ENCODE data around the gene REEP2.
A peak's percentile ranks its signal among the peaks of the same experiment; 100 is the strongest.

The REEP2 gene

GRCh38 chr5:138425079-138425478 is 13.8 kb upstream of the REEP2 start:
- Histone ChIP-seq H3K4me3 (ENCODE audit: low read depth, low read length) (no peak overlapping the region), H2BK120ac (ENCODE audit: insufficient read depth, low read length, poor library complexity) (no peak overlapping the region), H3K79me2 (ENCODE audit: control insufficient read depth, insufficient read depth, low read length, poor library complexity) (no peaks in the 10 kb centered on the region), H4K12ac (ENCODE audit: low read depth, low read length) (no peak overlapping the region), H4K8ac (ENCODE audit: low read depth, low read length) (no peak overlapping the region), H3K18ac (ENCODE audit: low read length) (no peak overlapping the region), H3K27me3 (ENCODE audit: insufficient read depth, low read length) (no peaks in the 10 kb centered on the region), H3K4ac (ENCODE audit: low read depth, low read length) (no peak overlapping the region), H3K36me3 (ENCODE audit: control insufficient read depth in 1 of 2, insufficient read depth in 2 of 2, low read length in 2 of 2) (peaks cover 38 to 66% of the 10 kb centered on the region in 2 experiments), H3K14ac (ENCODE audit: low read length) (no peak overlapping the region), H2BK5ac (ENCODE audit: low read depth, low read length, poor library complexity) (no peak overlapping the region), H2AFZ (ENCODE audit: insufficient read depth, low read length, poor library complexity) (no peak overlapping the region), H3K4me1 (ENCODE audit: control insufficient read depth in 1 of 2, insufficient read depth in 2 of 2, low read length in 2 of 2) (no peaks in the 10 kb centered on the region), H4K91ac (ENCODE audit: low read depth, low read length) (no peak overlapping the region), H3K9me3 (ENCODE audit: insufficient read depth, low read depth, low read length) (no peaks in the 10 kb centered on the region), H2BK12ac (ENCODE audit: low read length) (no peak overlapping the region), H2AK5ac (ENCODE audit: low read length) (no peak overlapping the region), H3K23ac (ENCODE audit: low read length) (no peak overlapping the region), H3K9ac (ENCODE audit: low read length) (no peak overlapping the region), H3K79me1 (ENCODE audit: low read length) (no peaks in the 10 kb centered on the region), H3K27ac (ENCODE audit: low read depth, low read length) (no peak overlapping the region), H3K4me2 (ENCODE audit: low read length) (no peak overlapping the region)
- no CpG with 5 or more reads among the region's 1 CpG for WGBS (ENCODE audit: extremely low coverage, insufficient coverage, insufficient read length)
- DNase-seq, result no peak

- DNase-seq, result no peak
- H3K27ac ChIP-seq (ENCODE audit: low read depth, low read length), result no peak overlapping the region
- H3K9me3 ChIP-seq (ENCODE audit: insufficient read depth, low read depth, low read length), result no peaks in the 10 kb centered on the region
- peaks cover 4% of the 10 kb centered on the region for H3K27me3 ChIP-seq (ENCODE audit: insufficient read depth, low read length)
- H3K4me3 ChIP-seq (ENCODE audit: low read depth, low read length), result no peak overlapping the region
- no peak overlapping the region for H2BK120ac ChIP-seq (ENCODE audit: insufficient read depth, low read length, poor library complexity)
- H4K12ac ChIP-seq (ENCODE audit: low read depth, low read length), result no peak overlapping the region
- H4K91ac ChIP-seq (ENCODE audit: low read depth, low read length), result no peak overlapping the region
- H3K4ac ChIP-seq (ENCODE audit: low read depth, low read length), result no peak overlapping the region
- H3K14ac ChIP-seq (ENCODE audit: low read length), result no peak overlapping the region
- H3K4me1 ChIP-seq (ENCODE audit: control insufficient read depth in 1 of 2, insufficient read depth in 2 of 2, low read length in 2 of 2), result peaks cover 2 to 5% of the 10 kb centered on the region in 2 experiments
- no CpG with 5 or more reads among the region's 5 CpGs for WGBS (ENCODE audit: extremely low coverage, insufficient coverage, insufficient read length)
- H3K9ac ChIP-seq (ENCODE audit: low read length), result no peak overlapping the region
- H3K79me1 ChIP-seq (ENCODE audit: low read length), result no peaks in the 10 kb centered on the region
- H2BK5ac ChIP-seq (ENCODE audit: low read depth, low read length, poor library complexity), result no peak overlapping the region
- H2AFZ ChIP-seq (ENCODE audit: insufficient read depth, low read length, poor library complexity), result no peak overlapping the region
- no peaks in the 10 kb centered on the region for H3K79me2 ChIP-seq (ENCODE audit: control insufficient read depth, insufficient read depth, low read length, poor library complexity)
- peaks cover 22 to 39% of the 10 kb centered on the region in 2 experiments for H3K36me3 ChIP-seq (ENCODE audit: control insufficient read depth in 1 of 2, insufficient read depth in 2 of 2, low read length in 2 of 2)
- no peak overlapping the region for H4K8ac ChIP-seq (ENCODE audit: low read depth, low read length)
- no peak overlapping the region for H3K4me2 ChIP-seq (ENCODE audit: low read length)
- no peak overlapping the region for H3K23ac ChIP-seq (ENCODE audit: low read length)
- H3K18ac ChIP-seq (ENCODE audit: low read length), result no peak overlapping the region
- no peak overlapping the region for H2BK12ac ChIP-seq (ENCODE audit: low read length)
- H2AK5ac ChIP-seq (ENCODE audit: low read length), result no peak overlapping the region
Observed at GRCh38 chr5:138435943-138436342, 2.9 kb upstream of the REEP2 start.

- peaks cover 16 to 23% of the 10 kb centered on the region in 2 experiments for H3K36me3 ChIP-seq (ENCODE audit: control insufficient read depth in 1 of 2, insufficient read depth in 2 of 2, low read length in 2 of 2)
- H2BK12ac ChIP-seq (ENCODE audit: low read length), result no peak overlapping the region
- no peaks in the 10 kb centered on the region for H3K79me1 ChIP-seq (ENCODE audit: low read length)
- H3K14ac ChIP-seq (ENCODE audit: low read length), result no peak overlapping the region
- H2AFZ ChIP-seq (ENCODE audit: insufficient read depth, low read length, poor library complexity), result no peak overlapping the region
- peak overlapping the region; percentile 42 for H3K4me2 ChIP-seq (ENCODE audit: low read length)
- no peak overlapping the region for H4K12ac ChIP-seq (ENCODE audit: low read depth, low read length)
- H3K79me2 ChIP-seq (ENCODE audit: control insufficient read depth, insufficient read depth, low read length, poor library complexity), result no peaks in the 10 kb centered on the region
- H4K91ac ChIP-seq (ENCODE audit: low read depth, low read length), result no peak overlapping the region
- H3K9ac ChIP-seq (ENCODE audit: low read length), result no peak overlapping the region
- peak overlapping the region; percentile 3 for H3K4me3 ChIP-seq (ENCODE audit: low read depth, low read length)
- H3K9me3 ChIP-seq (ENCODE audit: insufficient read depth, low read depth, low read length), result peaks cover 1% of the 10 kb centered on the region
- H3K4me1 ChIP-seq (ENCODE audit: control insufficient read depth in 1 of 2, insufficient read depth in 2 of 2, low read length in 2 of 2), result peaks cover 2 to 5% of the 10 kb centered on the region in 2 experiments
- no peak overlapping the region for H2AK5ac ChIP-seq (ENCODE audit: low read length)
- DNase-seq, result no peak
- no peak overlapping the region for H3K23ac ChIP-seq (ENCODE audit: low read length)
- WGBS (ENCODE audit: extremely low coverage, insufficient coverage, insufficient read length), result no CpG with 5 or more reads among the region's 11 CpGs
- no peak overlapping the region for H3K18ac ChIP-seq (ENCODE audit: low read length)
- no peak overlapping the region for H2BK5ac ChIP-seq (ENCODE audit: low read depth, low read length, poor library complexity)
- peaks cover 4% of the 10 kb centered on the region for H3K27me3 ChIP-seq (ENCODE audit: insufficient read depth, low read length)
- H3K4ac ChIP-seq (ENCODE audit: low read depth, low read length), result no peak overlapping the region
- no peak overlapping the region for H3K27ac ChIP-seq (ENCODE audit: low read depth, low read length)
- H2BK120ac ChIP-seq (ENCODE audit: insufficient read depth, low read length, poor library complexity), result no peak overlapping the region
- no peak overlapping the region for H4K8ac ChIP-seq (ENCODE audit: low read depth, low read length)
Observed at GRCh38 chr5:138438003-138438723, 694 bp upstream of the REEP2 start.

- Histone ChIP-seq H4K91ac (ENCODE audit: low read depth, low read length) (no peak overlapping the region), H2BK5ac (ENCODE audit: low read depth, low read length, poor library complexity) (no peak overlapping the region), H3K9me3 (ENCODE audit: insufficient read depth, low read depth, low read length) (peaks cover 1% of the 10 kb centered on the region), H3K36me3 (ENCODE audit: control insufficient read depth in 1 of 2, insufficient read depth in 2 of 2, low read length in 2 of 2) (peaks cover 7 to 14% of the 10 kb centered on the region in 2 experiments), H3K14ac (ENCODE audit: low read length) (no peak overlapping the region), H3K4me2 (ENCODE audit: low read length) (peak overlapping the region; percentile 42), H2BK12ac (ENCODE audit: low read length) (no peak overlapping the region), H3K4me1 (ENCODE audit: control insufficient read depth in 1 of 2, insufficient read depth in 2 of 2, low read length in 2 of 2) (peaks cover 2 to 5% of the 10 kb centered on the region in 2 experiments), H2AFZ (ENCODE audit: insufficient read depth, low read length, poor library complexity) (no peak overlapping the region), H3K18ac (ENCODE audit: low read length) (no peak overlapping the region), H3K4me3 (ENCODE audit: low read depth, low read length) (no peak overlapping the region), H2BK120ac (ENCODE audit: insufficient read depth, low read length, poor library complexity) (no peak overlapping the region), H4K12ac (ENCODE audit: low read depth, low read length) (no peak overlapping the region), H3K4ac (ENCODE audit: low read depth, low read length) (no peak overlapping the region), H3K27ac (ENCODE audit: low read depth, low read length) (no peak overlapping the region), H3K79me1 (ENCODE audit: low read length) (no peaks in the 10 kb centered on the region), H3K23ac (ENCODE audit: low read length) (no peak overlapping the region), H3K79me2 (ENCODE audit: control insufficient read depth, insufficient read depth, low read length, poor library complexity) (no peaks in the 10 kb centered on the region), H3K9ac (ENCODE audit: low read length) (no peak overlapping the region), H2AK5ac (ENCODE audit: low read length) (no peak overlapping the region), H4K8ac (ENCODE audit: low read depth, low read length) (no peak overlapping the region), H3K27me3 (ENCODE audit: insufficient read depth, low read length) (peaks cover 4% of the 10 kb centered on the region)
- WGBS (ENCODE audit: extremely low coverage, insufficient coverage, insufficient read length), result no CpG with 5 or more reads among the region's 20 CpGs
- no peak for DNase-seq
Observed at GRCh38 chr5:138439477-138440158, 761 bp downstream of the REEP2 start.
